DND-41 (cell line): ENCODE measurements around the gene GMEB2.

Experiments
- ATAC-seq: fragments of 200-7000 bp; cut with Tn5 transposase; 3 replicates; pipeline ENCODE4 v1.9.1; 2021; ENCODE audit warnings: low read depth; ENCODE audit not compliant: insufficient read depth
- DNase-seq: peaks from one replicate; pipeline ENCODE4 v3.0.0-alpha.2; 2020
- H2AFZ ChIP-seq: 2 replicates; pipeline ENCODE4 v1.6.0; 2012; ENCODE audit warnings: low read depth, low read length
- H3K27ac ChIP-seq: 2 replicates; pipeline ENCODE4 v1.5.1; 2012; ENCODE audit warnings: low read length, inconsistent platforms
- H3K27me3 ChIP-seq: fragments of 200-600 bp; sonication (generic); 2 replicates; pipeline ENCODE4 v1.6.0; 2012; ENCODE audit warnings: low read length, mild to moderate bottlenecking, inconsistent platforms; ENCODE audit not compliant: insufficient read depth, poor library complexity
- H3K36me3 ChIP-seq: 2 replicates; pipeline ENCODE4 v1.5.1; 2012; ENCODE audit warnings: low read length, inconsistent platforms; ENCODE audit not compliant: insufficient read depth
- H3K4me1 ChIP-seq: 2 replicates; pipeline ENCODE4 v1.5.1; 2012; ENCODE audit warnings: mild to moderate bottlenecking, low read length; ENCODE audit not compliant: insufficient read depth
- H3K4me2 ChIP-seq: 2 replicates; pipeline ENCODE4 v1.6.0; 2012; ENCODE audit warnings: mild to moderate bottlenecking, moderate library complexity, low read length, inconsistent platforms; ENCODE audit not compliant: insufficient read depth
- H3K4me3 ChIP-seq, 2 experiments: fragments of 200-600 bp in 1 of 2; shearing (Covaris generic) in 1 of 2; 2 replicates each; pipeline ENCODE4 v1.5.1; 2012 to 2016; ENCODE audit warnings: inconsistent platforms in 2 of 2, low read length in 2 of 2, mild to moderate bottlenecking in 2 of 2, low read depth in 1 of 2, moderate library complexity in 1 of 2
- H3K79me2 ChIP-seq: 2 replicates; pipeline ENCODE4 v1.6.0; 2012; ENCODE audit warnings: low read length, inconsistent platforms; ENCODE audit not compliant: insufficient read depth
- H3K9ac ChIP-seq: 2 replicates; pipeline ENCODE4 v1.6.0; 2012; ENCODE audit warnings: low read depth, mild to moderate bottlenecking, inconsistent platforms, low read length, moderate library complexity
- H3K9me3 ChIP-seq: 2 replicates; pipeline ENCODE4 v1.5.1; 2012; ENCODE audit warnings: low read length, moderate library complexity, mild to moderate bottlenecking, inconsistent platforms; ENCODE audit not compliant: insufficient read depth, severe bottlenecking
- H4K20me1 ChIP-seq: 2 replicates; pipeline ENCODE4 v1.6.0; 2012; ENCODE audit warnings: low read length; ENCODE audit not compliant: insufficient read depth
- EZH2 ChIP-seq: IDR thresholded peaks from 3 replicates; pipeline ENCODE4 v1.6.1; 2012; ENCODE audit warnings: borderline replicate concordance, low read depth, mild to moderate bottlenecking, moderate library complexity, low read length, inconsistent platforms; ENCODE audit not compliant: severe bottlenecking
- TF ChIP-seq, protein P1 (sequence below): IDR thresholded peaks from 2 replicates; pipeline ENCODE4 v1.5.1; 2012; ENCODE audit warnings: borderline replicate concordance, low read length, moderate library complexity, mild to moderate bottlenecking; ENCODE audit not compliant: poor library complexity, severe bottlenecking; ENCODE audit errors: extremely low read depth

Gene GMEB2

GRCh38 chr20:63539441-63540370 lies 87.2 kb downstream of the GMEB2 start:
- Histone ChIP-seq H3K4me2 (no peak overlapping the region), H3K79me2 (no peaks in the 10 kb centered on the region), H3K27ac (no peak overlapping the region), H3K9ac (no peak overlapping the region), H2AFZ (no peak overlapping the region), H3K4me3 (no peak overlapping the region), H3K27me3 (no peaks in the 10 kb centered on the region), H3K9me3 (no peaks in the 10 kb centered on the region), H3K36me3 (no peaks in the 10 kb centered on the region), H3K4me1 (peaks cover 21% of the 10 kb centered on the region), H4K20me1 (peaks cover 4% of the 10 kb centered on the region; the same call in 1 of the 2 replicates)
- DNase-seq (no peak), ATAC-seq (no peak)
- TF ChIP-seq, protein P1, sequence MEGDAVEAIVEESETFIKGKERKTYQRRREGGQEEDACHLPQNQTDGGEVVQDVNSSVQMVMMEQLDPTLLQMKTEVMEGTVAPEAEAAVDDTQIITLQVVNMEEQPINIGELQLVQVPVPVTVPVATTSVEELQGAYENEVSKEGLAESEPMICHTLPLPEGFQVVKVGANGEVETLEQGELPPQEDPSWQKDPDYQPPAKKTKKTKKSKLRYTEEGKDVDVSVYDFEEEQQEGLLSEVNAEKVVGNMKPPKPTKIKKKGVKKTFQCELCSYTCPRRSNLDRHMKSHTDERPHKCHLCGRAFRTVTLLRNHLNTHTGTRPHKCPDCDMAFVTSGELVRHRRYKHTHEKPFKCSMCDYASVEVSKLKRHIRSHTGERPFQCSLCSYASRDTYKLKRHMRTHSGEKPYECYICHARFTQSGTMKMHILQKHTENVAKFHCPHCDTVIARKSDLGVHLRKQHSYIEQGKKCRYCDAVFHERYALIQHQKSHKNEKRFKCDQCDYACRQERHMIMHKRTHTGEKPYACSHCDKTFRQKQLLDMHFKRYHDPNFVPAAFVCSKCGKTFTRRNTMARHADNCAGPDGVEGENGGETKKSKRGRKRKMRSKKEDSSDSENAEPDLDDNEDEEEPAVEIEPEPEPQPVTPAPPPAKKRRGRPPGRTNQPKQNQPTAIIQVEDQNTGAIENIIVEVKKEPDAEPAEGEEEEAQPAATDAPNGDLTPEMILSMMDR: no peak
- TF ChIP-seq EZH2: no peak

DNA sequence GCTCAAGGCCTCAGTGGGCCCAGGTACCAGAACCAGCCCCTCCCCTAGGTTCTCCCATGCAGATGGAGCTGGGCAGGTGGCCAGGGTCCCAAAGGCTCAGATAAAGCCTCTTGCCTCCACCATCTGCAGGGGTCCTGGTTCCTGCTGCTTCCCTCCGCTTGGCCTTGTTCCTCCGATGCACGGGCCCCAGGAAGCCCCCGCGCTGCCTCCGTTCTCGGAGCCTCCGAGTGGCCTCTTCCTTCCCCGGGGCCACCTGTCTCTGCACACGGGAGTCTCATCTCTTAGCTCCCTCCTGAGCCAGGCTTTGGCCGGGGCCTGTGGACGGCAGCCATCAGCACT lies 87.8 kb downstream of the GMEB2 start:
- Histone ChIP-seq H3K36me3 (no peaks in the 10 kb centered on the region), H3K9me3 (no peaks in the 10 kb centered on the region), H3K4me1 (peaks cover 21% of the 10 kb centered on the region), H3K79me2 (no peaks in the 10 kb centered on the region), H4K20me1 (peaks cover 7% of the 10 kb centered on the region; the same call in 1 of the 2 replicates), H2AFZ (no peak overlapping the region), H3K27me3 (no peaks in the 10 kb centered on the region), H3K27ac (no peak overlapping the region), H3K4me2 (no peak overlapping the region), H3K9ac (0 out of 2 replicates have a peak overlapping the region, but pooled peaks have one; percentile 50), H3K4me3 (no peak overlapping the region)
- TF ChIP-seq, protein P1: no peak
- no peak for TF ChIP-seq EZH2
- DNase-seq (no peak), ATAC-seq (no peak)

DNA sequence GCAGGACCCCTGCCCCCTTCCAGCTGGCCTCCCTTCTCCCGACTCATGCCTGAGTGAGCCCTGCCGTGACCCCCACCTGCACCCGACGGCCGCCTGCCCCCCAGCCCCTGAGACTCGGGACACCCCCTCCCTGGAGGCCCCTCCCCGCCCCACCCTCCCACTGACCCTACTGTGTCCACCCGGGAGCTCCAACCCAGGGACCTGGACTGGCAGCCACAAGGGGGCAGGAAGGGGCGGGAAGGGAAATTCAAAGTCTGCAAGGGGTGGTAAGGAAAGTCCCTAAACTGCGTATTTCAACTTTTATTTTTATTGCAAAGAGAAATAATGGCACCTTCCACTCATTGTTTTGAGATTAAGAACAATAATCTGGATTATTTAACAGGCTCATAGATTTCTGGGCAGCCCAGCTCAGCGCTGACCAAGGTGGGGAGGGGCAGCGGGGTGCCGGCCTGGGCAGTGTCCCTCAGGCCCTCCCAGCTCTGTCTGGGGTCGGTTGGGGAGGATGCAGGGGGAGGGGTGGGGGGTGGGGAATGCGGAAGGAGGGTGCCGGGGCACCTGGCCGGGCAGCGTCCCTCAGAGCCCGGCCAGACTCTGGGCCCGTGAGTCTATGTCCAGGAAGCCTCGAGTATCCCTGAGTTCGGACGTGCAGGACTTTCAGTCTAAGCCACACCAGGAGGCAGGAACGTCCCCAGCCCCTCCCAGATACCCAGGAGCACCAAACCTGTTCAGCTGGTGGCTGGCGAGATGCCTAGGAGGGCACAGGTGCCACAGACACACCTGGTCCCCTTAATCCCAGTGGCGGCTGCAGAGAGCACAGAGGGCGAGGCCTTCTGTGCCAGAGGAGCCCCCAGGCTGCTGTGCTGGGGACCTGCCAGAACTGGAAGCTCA lies 88.5 kb downstream of the GMEB2 start:
- Histone ChIP-seq H3K4me1 (peaks cover 21% of the 10 kb centered on the region), H3K9me3 (no peaks in the 10 kb centered on the region), H3K27me3 (no peaks in the 10 kb centered on the region), H4K20me1 (peaks cover 8% of the 10 kb centered on the region; the same call in 1 of the 2 replicates), H3K4me2 (peak overlapping the region; percentile 77), H3K27ac (peak overlapping the region; percentile 71), H3K9ac (peak overlapping the region; percentile 50), H3K79me2 (no peaks in the 10 kb centered on the region), H3K4me3 (peak overlapping the region in 1 of 2 experiments; percentile 56; a peak in 2 of 4 replicates), H3K36me3 (no peaks in the 10 kb centered on the region), H2AFZ (peak overlapping the region; percentile 79)
- DNase-seq (no peak), ATAC-seq (no peak)
- TF ChIP-seq EZH2: no peak
- TF ChIP-seq, protein P1: no peak
